ENCODE data around the gene DPY19L2.
"Not testable (repeated sequence)": the region's sequence is repeated elsewhere in the genome, so short reads cannot be mapped to it uniquely, and the experiment has no call there.

DNA sequence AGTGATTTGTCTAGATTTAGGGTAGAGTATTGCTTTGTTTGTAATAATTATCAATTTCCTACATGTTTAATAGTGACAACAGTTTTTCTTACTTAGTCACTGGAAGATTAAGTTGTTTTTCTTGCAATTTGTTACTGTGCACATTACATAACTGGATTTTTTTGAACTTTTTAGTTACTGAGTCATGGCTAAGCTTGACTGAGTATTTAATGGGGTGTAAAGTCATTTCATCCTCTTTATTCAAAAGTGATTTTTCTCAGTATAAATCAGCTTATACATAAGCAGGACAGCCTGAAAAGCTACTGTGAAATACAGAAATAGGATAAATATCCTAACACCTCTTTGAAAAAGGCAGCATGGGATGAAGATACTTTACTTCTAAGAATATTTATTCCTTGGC is 12.5 kb upstream of the DPY19L2 start:
- not testable (repeated sequence) for TF ChIP-seq CTCF (IDR thresholded peaks at IDR 0.05); POLR2AphosphoS5 (IDR thresholded peaks at IDR 0.05; ENCODE audit: insufficient read depth in 1 of 2, low read depth in 1 of 2); POLR2A (IDR thresholded peaks at IDR 0.05)

All from vagina (tissue), 2 donors.